AG10803 (cell line): ENCODE data around the gene AHCY.
A peak's percentile ranks its signal among the peaks of the same experiment; 100 is the strongest.
"Not testable (repeated sequence)": the region's sequence is repeated elsewhere in the genome, so short reads cannot be mapped to it uniquely, and the experiment has no call there.

Experiments
- DNase-seq: peaks from one replicate; pipeline ENCODE4 v3.0.0; 2010; ENCODE audit warnings: low read depth
- H3K4me3 ChIP-seq: 2 replicates; pipeline ENCODE4 v1.5.1; 2011; ENCODE audit warnings: mild to moderate bottlenecking, low read length, control low read depth
- CTCF ChIP-seq: conservative IDR thresholded peaks from 2 replicates; pipeline ENCODE4 v1.5.1; 2011; ENCODE audit warnings: mild to moderate bottlenecking, low read length, control low read depth, inconsistent platforms

AHCY gene

GRCh38 chr20:34305333-34306230 is 2.4 kb upstream of the AHCY start:
- DNase-seq, result no peak
- no peak for TF ChIP-seq CTCF
- H3K4me3 ChIP-seq, result no peak overlapping the region

- peak; percentile 59 for DNase-seq
- peak overlapping the region; percentile 79 for H3K4me3 ChIP-seq
- TF ChIP-seq CTCF, result peak; percentile 28; the same call in 1 of the 2 replicates
Observed at GRCh38 chr20:34302312-34302722, 838 bp downstream of the AHCY start.

GRCh38 chr20:34301587-34302311 is 1.4 kb downstream of the AHCY start:
- no peak for TF ChIP-seq CTCF
- no peak for DNase-seq
- peak overlapping the region; percentile 79 for H3K4me3 ChIP-seq

- no peak for TF ChIP-seq CTCF
- no peak for DNase-seq
- no peak overlapping the region for H3K4me3 ChIP-seq
Observed at GRCh38 chr20:34300809-34301586, 2.2 kb downstream of the AHCY start.

GRCh38 chr20:34300256-34300806 is 2.8 kb downstream of the AHCY start:
- TF ChIP-seq CTCF, result no peak
- no peak overlapping the region for H3K4me3 ChIP-seq
- peak; percentile 7 for DNase-seq

GRCh38 chr20:34299556-34300255 is 3.4 kb downstream of the AHCY start:
- no peak overlapping the region for H3K4me3 ChIP-seq
- DNase-seq, result no peak
- no peak for TF ChIP-seq CTCF

GRCh38 chr20:34298294-34298784 is 4.8 kb downstream of the AHCY start:
- not testable (repeated sequence) for H3K4me3 ChIP-seq, DNase-seq
